Upper lobe of left lung (tissue), 6 donors: ENCODE data around the gene C11orf91. TPM values are rescaled to one million over a fixed set of nuclear protein-coding genes. Genes with fewer than 3 reads are reported as not detected.

ENCODE experiments used
- ATAC-seq, 2 donors: fragments of 200-7000 bp; cut with Tn5 transposase; one replicate each; pipeline ENCODE4 v1.9.1; 2022; ENCODE audit warnings: mild to moderate bottlenecking in 2 of 2, moderate library complexity in 2 of 2; ENCODE audit not compliant: low FRiP score in 2 of 2
- DNase-seq, 2 donors: peaks; one replicate each; pipeline ENCODE4 v3.0.0-alpha.2; 2019 to 2020
- H3K27ac ChIP-seq, 4 donors: fragments of 200-600 bp; sonication (generic); one replicate each; pipeline ENCODE4 v1.5.1; 2016 to 2019
- H3K27me3 ChIP-seq, 4 donors: fragments of 200-600 bp; sonication (generic); one replicate each; pipeline ENCODE4 v1.5.1; 2017 to 2019
- H3K36me3 ChIP-seq, 4 donors: fragments of 200-600 bp; sonication (generic); one replicate each; pipeline ENCODE4 v1.5.1; 2016 to 2019
- H3K4me1 ChIP-seq, 4 donors: fragments of 200-600 bp; sonication (generic); one replicate each; pipeline ENCODE4 v1.5.1; 2018 to 2019
- H3K4me3 ChIP-seq, 4 donors: fragments of 200-600 bp; sonication (generic); one replicate each; pipeline ENCODE4 v1.5.1; 2017 to 2019; ENCODE audit warnings: mild to moderate bottlenecking in 2 of 4, moderate library complexity in 1 of 4
- H3K9me3 ChIP-seq, 4 donors: fragments of 200-600 bp; sonication (generic); one replicate each; pipeline ENCODE4 v1.5.1; 2018 to 2019
- EP300 ChIP-seq, 4 donors: sonication (generic); formaldehyde crosslinking; IDR thresholded peaks; one replicate each; pipeline ENCODE4 v1.5.1; 2017; ENCODE audit warnings: antibody characterized with exemption in 4 of 4, control low read depth in 2 of 4
- POLR2A ChIP-seq, 4 donors: fragments of 450-650 bp; IDR thresholded peaks; one replicate each; pipeline ENCODE4 v1.5.1; 2016 to 2017; ENCODE audit warnings: antibody characterized with exemption in 4 of 4, mild to moderate bottlenecking in 2 of 4
- POLR2AphosphoS5 ChIP-seq, 2 donors: sonication (generic); formaldehyde crosslinking; IDR thresholded peaks; one replicate each; pipeline ENCODE4 v1.5.1; 2017; ENCODE audit warnings: antibody characterized with exemption in 2 of 2
- WGBS, 2 donors: methylation state at CpG; one replicate each; pipeline ENCODE4 v1.1.5; 2017 to 2018; 5-methylcytosine and 5-hydroxymethylcytosine counted together
- total RNA-seq, 6 donors: library from RNA; depleted of rRNA in 4 of 6; stranded (reverse); fragments of >200 nt in 4 of 6; gene quantifications; one replicate each; pipeline versions ENCODE4 v1.1.0 to v1.2.1, GENCODE V29; 2016 to 2021
- TF ChIP-seq, protein P1 (sequence below), 6 experiments: fragments of 450-650 bp in 4 of 6; fragments of 200-600 bp in 2 of 6; sonication (generic) in 2 of 6; IDR thresholded peaks; one replicate each; pipeline ENCODE4 v1.5.1; 2016 to 2019; ENCODE audit warnings: antibody characterized with exemption in 6 of 6
- donor health status: DM: no; HTN: no; CAD: no; lungs with moderate emphysema.
- donor health status: DM: no; HTN: yes; CAD: no; lungs with severe emphysema.

C11orf91 gene
- total RNA-seq, 6 donors from 2014 or later, result 0.77 to 1.3 TPM; not detected in 4

DNA sequence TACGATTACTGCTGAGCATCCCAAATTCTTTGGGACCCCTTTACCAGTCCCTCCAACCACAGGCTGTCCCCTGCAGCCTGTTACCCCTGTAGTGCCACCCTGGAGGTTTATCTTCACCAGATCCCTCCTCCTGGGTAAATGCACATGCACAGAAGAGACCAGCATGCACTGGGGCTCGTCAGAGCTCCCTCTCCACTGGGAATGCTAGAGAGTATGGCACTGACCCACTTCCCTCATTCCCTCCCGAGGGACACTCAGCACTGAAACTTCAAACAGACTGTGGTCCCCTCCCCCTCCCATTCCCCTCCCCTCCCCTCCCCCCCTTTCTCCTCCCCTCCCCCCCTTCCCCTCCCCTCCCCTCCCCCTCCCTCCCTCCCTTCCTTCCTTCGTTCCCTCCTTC is 49.1 kb downstream of the C11orf91 start:
- H3K36me3 ChIP-seq, result no peaks in the 10 kb centered on the region
- no peaks in the 10 kb centered on the region for H3K9me3 ChIP-seq
- no peak overlapping the region for H3K27ac ChIP-seq
- WGBS, 2 donors, result 37 to 40% methylated on average over 4 of the region's 4 CpGs
- TF ChIP-seq POLR2A (IDR thresholded peaks at IDR 0.05), result no peak
- TF ChIP-seq, protein P1, sequence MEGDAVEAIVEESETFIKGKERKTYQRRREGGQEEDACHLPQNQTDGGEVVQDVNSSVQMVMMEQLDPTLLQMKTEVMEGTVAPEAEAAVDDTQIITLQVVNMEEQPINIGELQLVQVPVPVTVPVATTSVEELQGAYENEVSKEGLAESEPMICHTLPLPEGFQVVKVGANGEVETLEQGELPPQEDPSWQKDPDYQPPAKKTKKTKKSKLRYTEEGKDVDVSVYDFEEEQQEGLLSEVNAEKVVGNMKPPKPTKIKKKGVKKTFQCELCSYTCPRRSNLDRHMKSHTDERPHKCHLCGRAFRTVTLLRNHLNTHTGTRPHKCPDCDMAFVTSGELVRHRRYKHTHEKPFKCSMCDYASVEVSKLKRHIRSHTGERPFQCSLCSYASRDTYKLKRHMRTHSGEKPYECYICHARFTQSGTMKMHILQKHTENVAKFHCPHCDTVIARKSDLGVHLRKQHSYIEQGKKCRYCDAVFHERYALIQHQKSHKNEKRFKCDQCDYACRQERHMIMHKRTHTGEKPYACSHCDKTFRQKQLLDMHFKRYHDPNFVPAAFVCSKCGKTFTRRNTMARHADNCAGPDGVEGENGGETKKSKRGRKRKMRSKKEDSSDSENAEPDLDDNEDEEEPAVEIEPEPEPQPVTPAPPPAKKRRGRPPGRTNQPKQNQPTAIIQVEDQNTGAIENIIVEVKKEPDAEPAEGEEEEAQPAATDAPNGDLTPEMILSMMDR (IDR thresholded peaks at IDR 0.05), result no peak
- no peak for TF ChIP-seq EP300 (IDR thresholded peaks at IDR 0.05)
- no peak for TF ChIP-seq POLR2AphosphoS5 (IDR thresholded peaks at IDR 0.05)
- no peaks in the 10 kb centered on the region for H3K27me3 ChIP-seq
- DNase-seq (no peak), ATAC-seq (no peak)
- H3K4me1 ChIP-seq, result no peaks in the 10 kb centered on the region
- no peak overlapping the region for H3K4me3 ChIP-seq

DNA sequence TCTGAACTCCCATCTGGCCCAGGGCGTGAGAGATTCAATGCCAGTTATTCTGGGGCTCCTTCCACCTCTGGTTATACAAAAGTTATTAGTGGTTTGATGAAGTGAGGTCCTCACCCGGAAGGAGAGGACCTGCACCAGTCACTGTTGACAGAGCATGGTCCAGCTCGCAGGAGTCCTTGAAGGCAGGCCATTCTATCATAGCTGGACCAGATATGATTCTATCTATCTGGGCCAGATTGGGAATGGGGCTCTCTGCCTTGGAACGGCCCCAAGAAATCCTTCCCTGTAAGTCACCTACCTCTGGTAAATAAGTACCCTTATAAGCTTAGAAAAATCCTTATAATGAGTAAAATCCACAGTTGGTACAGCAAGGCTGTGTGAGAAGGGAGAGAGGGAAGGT is 50.7 kb downstream of the C11orf91 start:
- no peak for DNase-seq
- Histone ChIP-seq H3K27ac (no peak overlapping the region), H3K4me1 (no peaks in the 10 kb centered on the region), H3K27me3 (no peaks in the 10 kb centered on the region), H3K36me3 (no peaks in the 10 kb centered on the region), H3K4me3 (no peak overlapping the region), H3K9me3 (no peaks in the 10 kb centered on the region)
- TF ChIP-seq, protein P1 (IDR thresholded peaks at IDR 0.05), result no peak
- no peak for TF ChIP-seq POLR2A (IDR thresholded peaks at IDR 0.05)
- TF ChIP-seq EP300 (IDR thresholded peaks at IDR 0.05), result no peak
- no peak for TF ChIP-seq POLR2AphosphoS5 (IDR thresholded peaks at IDR 0.05)
- no peak for ATAC-seq
- WGBS, 2 donors, result 93 to 95% methylated on average over 4 of the region's 4 CpGs

Other genes with a start within 250 kb of the C11orf91 start
- 100 to 1,000 TPM in 5 of 6 donors, 10 to 100 TPM in 1; 57.6 to 914 (median 315) TPM for gene CD59, start 35.6 kb upstream of the C11orf91 start, total RNA-seq
- gene FBXO3, start 73.7 kb upstream of the C11orf91 start, total RNA-seq, result 10 to 100 TPM in 5 of 6 donors, 1 to 10 TPM in 1; 9.9 to 50.8 (median 26.9) TPM
- gene LMO2, start 191.2 kb upstream of the C11orf91 start, total RNA-seq, result 10 to 100 TPM in 5 of 6 donors, 1 to 10 TPM in 1; 7.3 to 58.5 (median 34.1) TPM